DND-41 (cell line): ENCODE results near the gene PPP1R13L.

ENCODE experiments used
- ATAC-seq: fragments of 200-7000 bp; cut with Tn5 transposase; 3 replicates; pipeline ENCODE4 v1.9.1; 2021; ENCODE audit warnings: low read depth; ENCODE audit not compliant: insufficient read depth
- DNase-seq: peaks from one replicate; pipeline ENCODE4 v3.0.0-alpha.2; 2020
- H2AFZ ChIP-seq: 2 replicates; pipeline ENCODE4 v1.6.0; 2012; ENCODE audit warnings: low read depth, low read length
- H3K27ac ChIP-seq: 2 replicates; pipeline ENCODE4 v1.5.1; 2012; ENCODE audit warnings: low read length, inconsistent platforms
- H3K27me3 ChIP-seq: fragments of 200-600 bp; sonication (generic); 2 replicates; pipeline ENCODE4 v1.6.0; 2012; ENCODE audit warnings: low read length, mild to moderate bottlenecking, inconsistent platforms; ENCODE audit not compliant: insufficient read depth, poor library complexity
- H3K36me3 ChIP-seq: 2 replicates; pipeline ENCODE4 v1.5.1; 2012; ENCODE audit warnings: low read length, inconsistent platforms; ENCODE audit not compliant: insufficient read depth
- H3K4me1 ChIP-seq: 2 replicates; pipeline ENCODE4 v1.5.1; 2012; ENCODE audit warnings: mild to moderate bottlenecking, low read length; ENCODE audit not compliant: insufficient read depth
- H3K4me2 ChIP-seq: 2 replicates; pipeline ENCODE4 v1.6.0; 2012; ENCODE audit warnings: mild to moderate bottlenecking, moderate library complexity, low read length, inconsistent platforms; ENCODE audit not compliant: insufficient read depth
- H3K4me3 ChIP-seq, 2 experiments: fragments of 200-600 bp in 1 of 2; shearing (Covaris generic) in 1 of 2; 2 replicates each; pipeline ENCODE4 v1.5.1; 2012 to 2016; ENCODE audit warnings: inconsistent platforms in 2 of 2, low read length in 2 of 2, mild to moderate bottlenecking in 2 of 2, low read depth in 1 of 2, moderate library complexity in 1 of 2
- H3K79me2 ChIP-seq: 2 replicates; pipeline ENCODE4 v1.6.0; 2012; ENCODE audit warnings: low read length, inconsistent platforms; ENCODE audit not compliant: insufficient read depth
- H3K9ac ChIP-seq: 2 replicates; pipeline ENCODE4 v1.6.0; 2012; ENCODE audit warnings: low read depth, mild to moderate bottlenecking, inconsistent platforms, low read length, moderate library complexity
- H3K9me3 ChIP-seq: 2 replicates; pipeline ENCODE4 v1.5.1; 2012; ENCODE audit warnings: low read length, moderate library complexity, mild to moderate bottlenecking, inconsistent platforms; ENCODE audit not compliant: insufficient read depth, severe bottlenecking
- H4K20me1 ChIP-seq: 2 replicates; pipeline ENCODE4 v1.6.0; 2012; ENCODE audit warnings: low read length; ENCODE audit not compliant: insufficient read depth
- CTCF ChIP-seq: IDR thresholded peaks from 2 replicates; pipeline ENCODE4 v1.5.1; 2012; ENCODE audit warnings: borderline replicate concordance, low read length, moderate library complexity, mild to moderate bottlenecking; ENCODE audit not compliant: poor library complexity, severe bottlenecking; ENCODE audit errors: extremely low read depth
- EZH2 ChIP-seq: IDR thresholded peaks from 3 replicates; pipeline ENCODE4 v1.6.1; 2012; ENCODE audit warnings: borderline replicate concordance, low read depth, mild to moderate bottlenecking, moderate library complexity, low read length, inconsistent platforms; ENCODE audit not compliant: severe bottlenecking

PPP1R13L gene

GRCh38 chr19:45370410-45371204 lies 34.3 kb downstream of the PPP1R13L start, which contains the start of gene ERCC2:
ERCC2 (minus strand) TSS chr19:45370573; CDS start chr19:45370540, 33 bp downstream.
- Histone ChIP-seq H3K9me3 (no peaks in the 10 kb centered on the region), H3K79me2 (peaks cover 17% of the 10 kb centered on the region), H2AFZ (peak within 1 kb of the TSS; percentile 89), H3K27me3 (no peaks in the 10 kb centered on the region), H3K4me1 (peaks cover 29% of the 10 kb centered on the region), H3K4me2 (peak within 1 kb of the TSS; percentile 98), H4K20me1 (no peaks in the 10 kb centered on the region), H3K27ac (peak within 1 kb of the TSS; percentile 85), H3K36me3 (peaks cover 10% of the 10 kb centered on the region), H3K4me3 (peak within 1 kb of the TSS; percentile 92 to 96), H3K9ac (peak within 1 kb of the TSS; percentile 80)
- DNase-seq (peak; percentile 100), ATAC-seq (peak; percentile 99)
- TF ChIP-seq CTCF, result no peak
- TF ChIP-seq EZH2, result no peak

GRCh38 chr19:45368737-45369340 lies 36.0 kb downstream of the PPP1R13L start:
- H4K20me1 ChIP-seq, result 0 out of 2 replicates have a peak, but pooled peaks cover 4% of the 10 kb centered on the region
- H3K4me2 ChIP-seq, result peak overlapping the region; percentile 98
- H3K9ac ChIP-seq, result no peak overlapping the region
- no peaks in the 10 kb centered on the region for H3K9me3 ChIP-seq
- no peak for ATAC-seq
- peaks cover 29% of the 10 kb centered on the region for H3K4me1 ChIP-seq
- no peak overlapping the region for H3K27ac ChIP-seq
- peaks cover 17% of the 10 kb centered on the region for H3K79me2 ChIP-seq
- no peaks in the 10 kb centered on the region for H3K27me3 ChIP-seq
- peak overlapping the region in 1 of 2 experiments; percentile 96; a peak in 2 of 4 replicates for H3K4me3 ChIP-seq
- no peak overlapping the region for H2AFZ ChIP-seq
- peaks cover 25% of the 10 kb centered on the region for H3K36me3 ChIP-seq
- no peak for TF ChIP-seq CTCF
- TF ChIP-seq EZH2, result no peak
- no peak for DNase-seq

- Histone ChIP-seq H3K79me2 (peaks cover 17% of the 10 kb centered on the region), H3K27ac (no peak overlapping the region), H4K20me1 (peaks cover 9% of the 10 kb centered on the region; the same call in 1 of the 2 replicates), H3K36me3 (peaks cover 32% of the 10 kb centered on the region), H3K9me3 (no peaks in the 10 kb centered on the region), H2AFZ (no peak overlapping the region), H3K4me1 (peaks cover 29% of the 10 kb centered on the region), H3K4me2 (peak overlapping the region; percentile 98; the same call in 1 of the 2 replicates), H3K9ac (no peak overlapping the region), H3K27me3 (no peaks in the 10 kb centered on the region), H3K4me3 (no peak overlapping the region)
- TF ChIP-seq EZH2, result no peak
- no peak for TF ChIP-seq CTCF
- ATAC-seq (no peak), DNase-seq (no peak)
Observed at GRCh38 chr19:45368127-45368526, 36.7 kb downstream of the PPP1R13L start.
